Neuronal stem cell (in vitro differentiated cells): ENCODE measurements around the gene ZNF117.
"Not testable (repeated sequence)": the region's sequence is repeated elsewhere in the genome, so short reads cannot be mapped to it uniquely, and the experiment has no call there.

Experiments used
- DNase-seq: peaks from one replicate; pipeline ENCODE4 v3.0.0-alpha.2; 2013; ENCODE audit warnings: low spot score
- H2AFZ ChIP-seq: one replicate; pipeline ENCODE4 v1.6.1; 2013; ENCODE audit warnings: mild to moderate bottlenecking, low read length, inconsistent platforms
- H2AK5ac ChIP-seq: 2 replicates; pipeline ENCODE4 v1.6.1; 2013; ENCODE audit warnings: low read depth, mild to moderate bottlenecking, inconsistent platforms, low read length, moderate library complexity, mixed read lengths
- H2BK120ac ChIP-seq: 2 replicates; pipeline ENCODE4 v1.6.1; 2013; ENCODE audit warnings: low read depth, mild to moderate bottlenecking, inconsistent platforms, low read length, moderate library complexity, mixed read lengths
- H2BK12ac ChIP-seq: one replicate; pipeline ENCODE4 v1.6.1; 2013; ENCODE audit warnings: low read length, inconsistent platforms
- H2BK15ac ChIP-seq: 2 replicates; pipeline ENCODE4 v1.6.1; 2013; ENCODE audit warnings: mild to moderate bottlenecking, low read length, inconsistent platforms, mixed read lengths
- H2BK5ac ChIP-seq: one replicate; pipeline ENCODE4 v1.6.1; 2013; ENCODE audit warnings: inconsistent platforms, mild to moderate bottlenecking, low read length, moderate library complexity
- H3K14ac ChIP-seq: one replicate; pipeline ENCODE4 v1.6.1; 2013; ENCODE audit warnings: low read length, inconsistent platforms
- H3K18ac ChIP-seq: 2 replicates; pipeline ENCODE4 v1.6.1; 2013; ENCODE audit warnings: low read length, inconsistent platforms
- H3K23ac ChIP-seq: 2 replicates; pipeline ENCODE4 v1.6.1; 2013; ENCODE audit warnings: low read depth, mild to moderate bottlenecking, mixed read lengths, low read length, inconsistent platforms; ENCODE audit not compliant: poor library complexity
- H3K27ac ChIP-seq: replicated peaks from 3 replicates; pipeline ENCODE4 v1.5.1; 2013; ENCODE audit warnings: low read length, inconsistent platforms
- H3K27me3 ChIP-seq, 3 experiments: 2 replicates each; pipeline ENCODE4 v1.6.1; 2013; ENCODE audit warnings: low read length in 3 of 3, mild to moderate bottlenecking in 2 of 3, inconsistent platforms in 1 of 3, low read depth in 1 of 3, mixed read lengths in 1 of 3, moderate library complexity in 1 of 3; ENCODE audit not compliant: control insufficient read depth in 3 of 3, insufficient read depth in 3 of 3
- H3K36me3 ChIP-seq, 2 donors: replicated peaks in 1 of 2; 2 replicates each; pipeline ENCODE4 v1.6.1; 2013; ENCODE audit warnings: low read length in 2 of 2; ENCODE audit not compliant: control insufficient read depth in 2 of 2, insufficient read depth in 2 of 2
- H3K4ac ChIP-seq: 2 replicates; pipeline ENCODE4 v1.6.1; 2013; ENCODE audit warnings: inconsistent platforms, mild to moderate bottlenecking, low read length, moderate library complexity
- H3K4me1 ChIP-seq, 2 donors: 1 replicate in 1 of 2; 2 replicates in 1 of 2; pipeline ENCODE4 v1.6.1; 2013; ENCODE audit warnings: low read length in 2 of 2, low read depth in 1 of 2; ENCODE audit not compliant: control insufficient read depth in 2 of 2, insufficient read depth in 1 of 2
- H3K4me2 ChIP-seq: one replicate; pipeline ENCODE4 v1.6.1; 2013; ENCODE audit warnings: mild to moderate bottlenecking, low read length, inconsistent platforms; ENCODE audit not compliant: insufficient read depth, poor library complexity, severe bottlenecking
- H3K4me3 ChIP-seq, 2 donors: 2 replicates each; pipeline ENCODE4 v1.5.1; 2013; ENCODE audit warnings: low read length in 2 of 2, mild to moderate bottlenecking in 2 of 2, inconsistent platforms in 1 of 2, moderate library complexity in 1 of 2
- H3K79me1 ChIP-seq: one replicate; pipeline ENCODE4 v1.6.1; 2013; ENCODE audit warnings: low read depth, mild to moderate bottlenecking, inconsistent platforms, low read length, moderate library complexity
- H3K9ac ChIP-seq: one replicate; pipeline ENCODE4 v1.6.1; 2013; ENCODE audit warnings: mild to moderate bottlenecking, low read depth, low read length, inconsistent platforms; ENCODE audit not compliant: poor library complexity
- H3K9me3 ChIP-seq, 2 donors: replicated peaks in 1 of 2; 2 replicates each; pipeline versions ENCODE3 to v1.6.1; 2013; ENCODE audit warnings: low read length in 2 of 2, mild to moderate bottlenecking in 2 of 2, inconsistent platforms in 1 of 2, low read depth in 1 of 2, mixed read lengths in 1 of 2, moderate library complexity in 1 of 2; ENCODE audit not compliant: control insufficient read depth in 2 of 2, insufficient read depth in 1 of 2
- H4K8ac ChIP-seq: one replicate; pipeline ENCODE4 v1.6.1; 2013; ENCODE audit warnings: low read depth, mild to moderate bottlenecking, inconsistent platforms, low read length, moderate library complexity
- H4K91ac ChIP-seq: one replicate; pipeline ENCODE4 v1.6.1; 2013; ENCODE audit warnings: low read length, low read depth, mild to moderate bottlenecking, inconsistent platforms; ENCODE audit not compliant: poor library complexity
- WGBS, 2 donors: extraction: QIAGEN DNeasy Blood & Tissue Kit; methylation state at CpG; one replicate each; pipeline ENCODE4 v1.1.7; 2013; ENCODE audit warnings: missing lambda C conversion rate in 2 of 2, mixed read lengths in 1 of 2; ENCODE audit not compliant: insufficient read length in 2 of 2, insufficient replicate concordance in 1 of 2; ENCODE audit errors: extremely low coverage in 2 of 2; 5-methylcytosine and 5-hydroxymethylcytosine counted together

ZNF117 gene

DNA sequence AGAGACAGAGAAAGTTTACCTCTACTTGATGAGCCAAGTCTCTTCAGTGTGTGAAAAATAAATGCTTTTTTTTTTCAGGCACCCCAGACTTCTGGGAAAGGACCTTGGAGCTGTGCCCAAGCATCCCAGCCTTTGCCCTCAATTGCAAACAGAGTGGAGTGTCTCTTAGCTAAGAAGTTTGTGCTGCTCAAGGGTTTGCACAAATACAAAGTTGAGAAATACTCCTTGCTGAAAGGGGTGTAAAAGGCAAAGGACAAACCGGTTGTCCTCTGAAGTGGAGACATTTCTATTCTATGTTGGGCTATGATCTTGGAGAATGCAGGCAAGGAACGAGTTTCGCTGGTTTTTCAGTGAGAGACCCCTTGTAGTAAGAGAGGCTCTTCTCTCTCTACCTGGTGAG lies 30.1 kb upstream of the ZNF117 start:
- H4K8ac ChIP-seq, DNase-seq, H3K79me1 ChIP-seq, H2BK120ac ChIP-seq, H3K4me3 ChIP-seq, H3K4ac ChIP-seq, H2BK15ac ChIP-seq, H4K91ac ChIP-seq, H3K14ac ChIP-seq, H3K27ac ChIP-seq, H2BK12ac ChIP-seq, H3K27me3 ChIP-seq, H2AFZ ChIP-seq, H3K23ac ChIP-seq, H2AK5ac ChIP-seq, H3K9me3 ChIP-seq, H3K9ac ChIP-seq, H3K4me2 ChIP-seq, H2BK5ac ChIP-seq, H3K4me1 ChIP-seq, H3K36me3 ChIP-seq, H3K18ac ChIP-seq: not testable (repeated sequence)
- WGBS, 2 donors: no CpG with 5 or more reads among the region's 3 CpGs

DNA sequence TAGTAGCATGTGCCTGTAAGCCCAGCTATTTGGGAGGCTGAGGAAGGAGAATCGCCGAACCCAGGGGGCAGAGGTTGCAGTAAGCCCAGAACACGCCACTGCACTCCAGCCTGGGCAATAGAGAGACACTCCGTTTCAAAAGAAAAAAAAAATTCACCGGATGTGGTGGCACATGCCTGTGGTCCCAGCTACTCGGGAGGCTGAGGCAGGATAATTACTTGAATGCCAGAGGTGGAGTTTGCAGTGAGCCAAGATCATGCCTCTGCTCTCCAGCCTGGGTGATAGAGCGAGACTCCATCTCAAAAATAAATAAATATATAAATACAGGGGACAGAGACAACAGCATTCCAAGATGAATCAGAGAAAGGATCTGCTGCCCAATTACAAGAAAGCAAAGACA lies 19.0 kb upstream of the ZNF117 start:
- not testable (repeated sequence) for H3K18ac ChIP-seq, H2AK5ac ChIP-seq, H3K4ac ChIP-seq, DNase-seq, H3K4me3 ChIP-seq, H3K27ac ChIP-seq, H3K36me3 ChIP-seq, H3K4me1 ChIP-seq, H2BK120ac ChIP-seq, H3K9ac ChIP-seq, H2BK12ac ChIP-seq, H3K79me1 ChIP-seq, H3K23ac ChIP-seq, H3K27me3 ChIP-seq, H3K9me3 ChIP-seq, H3K4me2 ChIP-seq, H4K8ac ChIP-seq, H2AFZ ChIP-seq, H2BK15ac ChIP-seq, H2BK5ac ChIP-seq, H4K91ac ChIP-seq, H3K14ac ChIP-seq
- WGBS, 2 donors: no CpG with 5 or more reads among the region's 7 CpGs

GRCh38 chr7:65009394-65009793 lies 18.6 kb upstream of the ZNF117 start:
- H4K91ac ChIP-seq, H3K4me1 ChIP-seq, H3K4me3 ChIP-seq, H3K27ac ChIP-seq, H3K4me2 ChIP-seq, H3K79me1 ChIP-seq, H3K9me3 ChIP-seq, H2BK120ac ChIP-seq, H2BK15ac ChIP-seq, H3K23ac ChIP-seq, H2AFZ ChIP-seq, H2AK5ac ChIP-seq, H3K27me3 ChIP-seq, H3K4ac ChIP-seq, DNase-seq, H3K9ac ChIP-seq, H3K18ac ChIP-seq, H2BK12ac ChIP-seq, H2BK5ac ChIP-seq, H3K36me3 ChIP-seq, H4K8ac ChIP-seq, H3K14ac ChIP-seq: not testable (repeated sequence)
- WGBS, 2 donors: no CpG with 5 or more reads among the region's 2 CpGs

DNA sequence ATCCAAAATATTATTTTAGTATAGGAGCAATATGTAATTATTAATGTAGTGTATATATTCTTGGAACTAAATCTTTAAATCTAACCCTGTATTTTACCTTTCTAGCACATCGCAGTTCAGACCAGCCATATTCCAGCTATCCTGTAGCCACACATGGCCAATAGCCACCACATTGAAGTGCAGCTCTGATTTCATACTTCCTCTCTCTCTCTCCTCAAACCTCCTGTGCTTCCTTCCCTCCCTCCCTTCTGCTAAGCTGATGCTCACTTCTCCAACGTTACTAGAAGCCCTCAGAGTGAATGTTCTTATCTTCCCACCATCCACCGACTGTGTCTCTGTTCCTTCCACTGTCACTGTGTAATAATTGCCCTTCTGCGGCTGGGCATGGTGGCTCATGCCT lies 16.2 kb upstream of the ZNF117 start:
- not testable (repeated sequence) for H3K4ac ChIP-seq, H3K9ac ChIP-seq, H4K8ac ChIP-seq, H2BK120ac ChIP-seq, H2BK12ac ChIP-seq, H3K27ac ChIP-seq, H3K23ac ChIP-seq, H3K79me1 ChIP-seq, H3K4me3 ChIP-seq, DNase-seq, H3K14ac ChIP-seq, H3K4me1 ChIP-seq, H2AK5ac ChIP-seq, H4K91ac ChIP-seq, H3K4me2 ChIP-seq, H3K27me3 ChIP-seq, H2BK5ac ChIP-seq, H2BK15ac ChIP-seq, H3K18ac ChIP-seq
- H3K36me3 ChIP-seq: peaks cover 2 to 31% of the 10 kb centered on the region in 2 donors
- H2AFZ ChIP-seq: peak overlapping the region; percentile 90
- WGBS, 2 donors: no CpG with 5 or more reads among the region's 4 CpGs
- peaks cover 2 to 31% of the 10 kb centered on the region in 2 donors for H3K9me3 ChIP-seq
